PC-3 (cell line): ENCODE data around the gene EI24.

Source experiments
- CTCF ChIP-seq: fragments of 300-600 bp; sonication (generic); conservative IDR thresholded peaks from 2 replicates; pipeline ENCODE4 v1.5.1; 2017; ENCODE audit warnings: antibody characterized with exemption, low read depth, mild to moderate bottlenecking, low read length
- EZH2 ChIP-seq: fragments of 300-600 bp; sonication (generic); IDR thresholded peaks from one replicate; pipeline ENCODE4 v1.6.1; 2017; ENCODE audit warnings: antibody characterized with exemption, mild to moderate bottlenecking, low read length; ENCODE audit not compliant: unreplicated experiment
- EZH2phosphoT487 ChIP-seq: fragments of 300-600 bp; sonication (generic); IDR thresholded peaks from 2 replicates; pipeline ENCODE4 v1.6.1; 2018; ENCODE audit warnings: mild to moderate bottlenecking, antibody characterized with exemption, low read length, borderline replicate concordance

DNA sequence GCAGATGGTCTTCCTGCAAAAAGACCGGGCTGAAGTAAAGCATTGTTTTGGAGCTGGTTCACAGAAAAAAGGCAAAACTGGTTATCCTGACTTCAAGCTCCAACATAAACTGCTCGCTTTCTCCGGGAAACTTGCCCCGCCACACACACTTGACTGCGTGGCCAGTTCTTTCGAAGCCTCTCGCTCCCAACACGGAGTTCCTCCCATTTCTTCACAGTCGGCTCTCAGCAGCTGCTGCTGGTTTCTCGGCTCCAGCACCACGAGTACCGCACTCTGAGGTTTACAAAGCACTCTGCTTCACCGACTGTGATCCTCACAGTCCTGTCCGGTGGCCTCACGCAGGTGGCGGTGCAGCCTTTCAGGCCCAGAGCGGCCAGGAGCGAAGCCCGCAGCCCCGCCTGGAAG, 56.0 kb downstream of the EI24 start:
- TF ChIP-seq CTCF (no peak), EZH2 (no peak), EZH2phosphoT487 (no peak)
